ENCODE measurements around the gene ENOX1. TPM values are rescaled to one million over a fixed set of nuclear protein-coding genes. Genes with fewer than 3 reads are reported as not detected.

Gene ENOX1
- total and polyA plus RNA-seq, 2 of the 8 experiments (the other 6 are each of a cell fraction or from before 2014, with no cell fraction given) = 0.23 to 0.37 TPM

- Histone ChIP-seq H3K4ac (replicated peaks; ENCODE audit: insufficient read length, low read depth, low read length) (no peak overlapping the region), H3K23ac (ENCODE audit: insufficient read length) (no peak overlapping the region), H3K36me3 (ENCODE audit: control insufficient read depth in 2 of 4, insufficient read depth in 4 of 4, low read length in 3 of 4) (no peaks in the 10 kb centered on the region), H3K27ac (ENCODE audit: low read depth, low read length) (no peak overlapping the region), H2AK5ac (ENCODE audit: low read depth, low read length) (no peak overlapping the region), H4K91ac (replicated peaks; ENCODE audit: insufficient read length, low read length) (no peak overlapping the region), H2BK15ac (ENCODE audit: low read length) (no peak overlapping the region), H3K4me2 (ENCODE audit: insufficient read depth in 1 of 2, low read depth in 2 of 2, low read length in 2 of 2) (no peak overlapping the region), H3K9me3 (ENCODE audit: insufficient read depth in 2 of 2, low read depth in 1 of 2, low read length in 1 of 2) (no peaks in the 10 kb centered on the region), H3K18ac (ENCODE audit: extremely low read depth, low read length) (no peak overlapping the region), H3K4me3 (ENCODE audit: extremely low read depth in 1 of 4, insufficient read depth in 2 of 4, low read depth in 3 of 4, low read length in 4 of 4) (no peak overlapping the region), H3K4me1 (replicated peaks in 1 of 4; ENCODE audit: control insufficient read depth in 3 of 4, insufficient read depth in 4 of 4, low read length in 3 of 4) (no peaks in the 10 kb centered on the region), H3K23me2 (ENCODE audit: low read depth, low read length) (no peaks in the 10 kb centered on the region), H3K79me2 (ENCODE audit: control insufficient read depth in 1 of 2, insufficient read depth in 2 of 2, low read length in 2 of 2) (no peaks in the 10 kb centered on the region), H2AFZ (ENCODE audit: low read length) (no peak overlapping the region), H3K27me3 (replicated peaks in 1 of 4; ENCODE audit: control insufficient read depth in 3 of 4, extremely low read depth in 1 of 4, insufficient read depth in 3 of 4, low read length in 3 of 4) (no peaks in the 10 kb centered on the region), H3K79me1 (ENCODE audit: low read depth, low read length) (no peaks in the 10 kb centered on the region), H2BK120ac (replicated peaks; ENCODE audit: low read depth, low read length) (no peak overlapping the region), H4K20me1 (replicated peaks in 1 of 2; ENCODE audit: control insufficient read depth in 1 of 2, insufficient read depth in 2 of 2, low read length in 2 of 2) (no peaks in the 10 kb centered on the region), H4K8ac (ENCODE audit: extremely low read depth, insufficient read depth, low read length) (no peak overlapping the region), H2BK20ac (ENCODE audit: low read length) (no peak overlapping the region), H3K14ac (ENCODE audit: insufficient read length) (no peak overlapping the region), H3K9ac (replicated peaks in 1 of 4; ENCODE audit: extremely low read depth in 1 of 4, low read depth in 3 of 4, low read length in 3 of 4) (no peak overlapping the region), H2BK12ac (ENCODE audit: low read depth, low read length) (no peak overlapping the region), H4K5ac (ENCODE audit: insufficient read length, low read depth, low read length) (no peak overlapping the region), H3K56ac (replicated peaks; ENCODE audit: insufficient read length, low read depth, low read length) (no peak overlapping the region), H2BK5ac (ENCODE audit: low read depth, low read length) (no peak overlapping the region)
- DNase-seq (ENCODE audit: low read depth in 1 of 2, low spot score in 2 of 2) (no peak), FAIRE-seq (no peak)
- 84% methylated on average over 5 of the region's 5 CpGs; no CpG with 5 or more reads in 1 of the 2 experiments for WGBS, 2 experiments (ENCODE audit: extremely low coverage in 1 of 2, insufficient coverage in 1 of 2, insufficient read length in 1 of 2, insufficient replicate concordance in 2 of 2, low coverage in 1 of 2, low lambda C conversion rate in 2 of 2, missing lambda C conversion rate in 1 of 2)
- CTCF ChIA-PET (ENCODE audit: partially characterized antibody) = no interaction called here
- POLR2A ChIA-PET (ENCODE audit: partially characterized antibody) = no interaction called here
- TF ChIP-seq TCF12 (IDR thresholded peaks at IDR 0.05; ENCODE audit: low read depth, low read length) (no peak), CREB1 (IDR thresholded peaks at IDR 0.05) (no peak), POLR2AphosphoS5 (IDR thresholded peaks at IDR 0.05; ENCODE audit: low read depth, low read length) (no peak), CHD2 (IDR thresholded peaks at IDR 0.05; ENCODE audit: low read length) (no peak), PHF8 (conservative IDR thresholded peaks at IDR 0.05; ENCODE audit: low read depth, low read length) (no peak), TAF1 (IDR thresholded peaks at IDR 0.05; ENCODE audit: low read depth, low read length) (no peak), GTF2F1 (IDR thresholded peaks at IDR 0.05; ENCODE audit: borderline replicate concordance, low read depth, low read length) (no peak), RFX5 (IDR thresholded peaks at IDR 0.05; ENCODE audit: borderline replicate concordance, low read depth, low read length) (no peak)
Measured at GRCh38 chr13:43260999-43261398, 525.8 kb downstream of the ENOX1 start.

All from H1 (cell line).